GM12872 (cell line): Measurements from ENCODE around the gene ATXN2L.

Experiments
- CTCF ChIP-seq: IDR thresholded peaks from 3 replicates; pipeline ENCODE4 v1.5.1; 2011; ENCODE audit warnings: low read depth, mild to moderate bottlenecking, low read length, moderate library complexity; ENCODE audit not compliant: insufficient read depth

Gene ATXN2L

GRCh38 chr16:28837672-28838557 is 15.1 kb downstream of the ATXN2L start:
- no peak for TF ChIP-seq CTCF

GRCh38 chr16:28838558-28838918 is 15.7 kb downstream of the ATXN2L start:
- TF ChIP-seq CTCF: no peak

GRCh38 chr16:28839004-28839639 is 16.3 kb downstream of the ATXN2L start:
- no peak for TF ChIP-seq CTCF

- no peak for TF ChIP-seq CTCF
Observed at GRCh38 chr16:28839899-28840298, 17.1 kb downstream of the ATXN2L start.

- TF ChIP-seq CTCF: no peak
Observed at GRCh38 chr16:28842696-28843095, 19.9 kb downstream of the ATXN2L start.

GRCh38 chr16:28843766-28844165 is 21.0 kb downstream of the ATXN2L start:
- TF ChIP-seq CTCF: no peak

GRCh38 chr16:28844226-28844885 is 21.6 kb downstream of the ATXN2L start:
- TF ChIP-seq CTCF: no peak
